ENCODE results near the gene PCSK5. TPM values are rescaled to one million over a fixed set of nuclear protein-coding genes. Genes with fewer than 3 reads are reported as not detected.

The PCSK5 gene
- total and polyA plus RNA-seq, 4 donors: 0.58 to 3.6 (median 0.82) TPM

DNA sequence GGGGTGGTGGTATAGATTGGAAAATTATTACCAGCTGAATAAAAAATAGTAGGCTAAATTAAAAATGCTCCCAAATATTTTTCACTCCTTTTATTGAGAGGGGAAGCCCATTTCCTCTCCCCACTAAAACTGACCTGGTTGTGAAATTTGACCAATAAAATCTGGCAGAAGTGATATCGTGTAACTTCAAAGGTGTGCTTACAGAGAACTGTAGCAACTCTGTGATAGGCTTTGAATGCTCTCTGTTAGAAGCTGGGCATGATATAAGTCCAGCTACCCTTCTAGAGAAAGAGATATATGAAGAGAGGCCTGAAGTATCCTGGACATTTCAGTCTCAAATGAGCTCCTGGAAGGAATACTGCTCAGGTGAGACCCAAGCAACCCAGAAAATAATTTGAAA is 513.9 kb downstream of the PCSK5 start:
- Histone ChIP-seq H3K4me1 (ENCODE audit: control insufficient read depth in 4 of 4, insufficient read depth in 4 of 4, low read length in 3 of 4) (peaks cover 4 to 27% (median 14%) of the 10 kb centered on the region in 4 donors), H3K9ac (ENCODE audit: low read depth in 1 of 2, low read length in 2 of 2) (no peak overlapping the region), H3K9me3 (ENCODE audit: control insufficient read depth in 4 of 4, low read length in 3 of 4) (no peaks in the 10 kb centered on the region), H3K27me3 (ENCODE audit: control insufficient read depth in 4 of 4, insufficient read depth in 4 of 4, low read length in 3 of 4) (no peaks in the 10 kb centered on the region), H3K36me3 (ENCODE audit: control insufficient read depth in 4 of 4, insufficient read depth in 3 of 4, low read depth in 1 of 4, low read length in 3 of 4) (no peaks in the 10 kb centered on the region), H3K27ac (ENCODE audit: low read depth in 1 of 2, low read length in 2 of 2) (no peak overlapping the region), H3K4me3 (ENCODE audit: low read depth in 1 of 3, low read length in 3 of 3) (no peak overlapping the region)
- DNase-seq (ENCODE audit: low spot score): no peak
- 34% methylated on average over 1 of the region's 1 CpG for WGBS
- TF ChIP-seq HNF4A (conservative IDR thresholded peaks at IDR 0.05) (peak; percentile 41 to 43), JUND (IDR thresholded peaks at IDR 0.05) (no peak)

DNA sequence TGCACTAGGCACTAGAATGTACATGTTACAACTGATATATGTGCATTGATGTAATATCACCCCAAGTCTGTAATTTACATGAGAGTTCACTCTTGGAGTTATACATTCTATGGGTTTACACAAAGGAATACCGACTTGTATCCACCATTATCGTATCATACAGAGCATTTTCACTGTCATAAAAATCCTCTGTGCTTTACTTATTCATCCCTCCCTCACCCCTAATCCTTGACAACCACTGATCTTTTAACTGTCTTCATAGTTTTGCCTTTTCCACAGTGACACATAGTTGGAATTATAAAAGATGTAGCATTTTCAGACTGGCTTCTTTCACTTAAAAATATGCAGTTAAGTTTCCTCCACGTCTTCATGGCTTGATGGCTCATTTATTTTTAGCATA is 514.9 kb downstream of the PCSK5 start:
- Histone ChIP-seq H3K4me1 (ENCODE audit: control insufficient read depth in 4 of 4, insufficient read depth in 4 of 4, low read length in 3 of 4) (peaks cover 4 to 27% (median 14%) of the 10 kb centered on the region in 4 donors), H3K36me3 (ENCODE audit: control insufficient read depth in 4 of 4, insufficient read depth in 3 of 4, low read depth in 1 of 4, low read length in 3 of 4) (no peaks in the 10 kb centered on the region), H3K9ac (ENCODE audit: low read depth in 1 of 2, low read length in 2 of 2) (no peak overlapping the region), H3K27me3 (ENCODE audit: control insufficient read depth in 4 of 4, insufficient read depth in 4 of 4, low read length in 3 of 4) (no peaks in the 10 kb centered on the region), H3K27ac (ENCODE audit: low read depth in 1 of 2, low read length in 2 of 2) (no peak overlapping the region), H3K9me3 (ENCODE audit: control insufficient read depth in 4 of 4, low read length in 3 of 4) (no peaks in the 10 kb centered on the region), H3K4me3 (ENCODE audit: low read depth in 1 of 3, low read length in 3 of 3) (no peak overlapping the region)
- 85% methylated on average over 3 of the region's 3 CpGs for WGBS
- TF ChIP-seq GABPA (IDR thresholded peaks at IDR 0.05 in 1 of 2, conservative IDR thresholded peaks at IDR 0.05 in 1 of 2) (no peak), FOXA2 (IDR thresholded peaks at IDR 0.05) (no peak), HNF4A (conservative IDR thresholded peaks at IDR 0.05) (no peak), RXRA (IDR thresholded peaks at IDR 0.05) (no peak), SP1 (IDR thresholded peaks at IDR 0.05) (no peak), HNF4G (IDR thresholded peaks at IDR 0.05) (no peak), EGR1 (IDR thresholded peaks at IDR 0.05; ENCODE audit: low read depth in 2 of 2) (no peak), JUND (IDR thresholded peaks at IDR 0.05) (no peak), RAD21 (IDR thresholded peaks at IDR 0.05) (no peak)
- TF ChIP-seq, protein P1, sequence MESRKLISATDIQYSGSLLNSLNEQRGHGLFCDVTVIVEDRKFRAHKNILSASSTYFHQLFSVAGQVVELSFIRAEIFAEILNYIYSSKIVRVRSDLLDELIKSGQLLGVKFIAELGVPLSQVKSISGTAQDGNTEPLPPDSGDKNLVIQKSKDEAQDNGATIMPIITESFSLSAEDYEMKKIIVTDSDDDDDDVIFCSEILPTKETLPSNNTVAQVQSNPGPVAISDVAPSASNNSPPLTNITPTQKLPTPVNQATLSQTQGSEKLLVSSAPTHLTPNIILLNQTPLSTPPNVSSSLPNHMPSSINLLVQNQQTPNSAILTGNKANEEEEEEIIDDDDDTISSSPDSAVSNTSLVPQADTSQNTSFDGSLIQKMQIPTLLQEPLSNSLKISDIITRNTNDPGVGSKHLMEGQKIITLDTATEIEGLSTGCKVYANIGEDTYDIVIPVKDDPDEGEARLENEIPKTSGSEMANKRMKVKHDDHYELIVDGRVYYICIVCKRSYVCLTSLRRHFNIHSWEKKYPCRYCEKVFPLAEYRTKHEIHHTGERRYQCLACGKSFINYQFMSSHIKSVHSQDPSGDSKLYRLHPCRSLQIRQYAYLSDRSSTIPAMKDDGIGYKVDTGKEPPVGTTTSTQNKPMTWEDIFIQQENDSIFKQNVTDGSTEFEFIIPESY (IDR thresholded peaks at IDR 0.05): no peak
- TF ChIP-seq, protein P2, sequence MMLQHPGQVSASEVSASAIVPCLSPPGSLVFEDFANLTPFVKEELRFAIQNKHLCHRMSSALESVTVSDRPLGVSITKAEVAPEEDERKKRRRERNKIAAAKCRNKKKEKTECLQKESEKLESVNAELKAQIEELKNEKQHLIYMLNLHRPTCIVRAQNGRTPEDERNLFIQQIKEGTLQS (IDR thresholded peaks at IDR 0.05): no peak
- TF ChIP-seq, protein P3, sequence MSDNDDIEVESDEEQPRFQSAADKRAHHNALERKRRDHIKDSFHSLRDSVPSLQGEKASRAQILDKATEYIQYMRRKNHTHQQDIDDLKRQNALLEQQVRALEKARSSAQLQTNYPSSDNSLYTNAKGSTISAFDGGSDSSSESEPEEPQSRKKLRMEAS (IDR thresholded peaks at IDR 0.05): no peak
- DNase-seq (ENCODE audit: low spot score): no peak

DNA sequence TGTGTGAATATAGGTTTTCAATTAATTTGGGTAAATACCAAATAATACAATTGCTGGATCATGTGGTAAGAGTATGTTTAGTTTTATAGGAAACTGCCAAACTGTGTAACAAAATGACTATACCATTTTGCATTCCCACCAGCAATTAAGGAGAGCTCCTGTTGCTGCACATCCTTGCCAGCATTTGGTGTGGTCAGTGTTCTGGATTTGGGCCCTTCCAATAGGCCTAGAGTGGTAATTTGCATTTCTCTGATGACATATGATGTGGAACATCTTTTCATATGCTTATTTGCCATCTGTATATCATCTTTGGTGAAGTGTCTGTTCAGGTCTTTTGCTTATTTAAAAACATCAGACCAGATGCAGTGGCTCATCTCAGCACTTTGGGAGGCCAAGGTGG is 515.4 kb downstream of the PCSK5 start:
- Histone ChIP-seq H3K9ac (ENCODE audit: low read depth in 1 of 2, low read length in 2 of 2) (no peak overlapping the region), H3K36me3 (ENCODE audit: control insufficient read depth in 4 of 4, insufficient read depth in 3 of 4, low read depth in 1 of 4, low read length in 3 of 4) (no peaks in the 10 kb centered on the region), H3K27ac (ENCODE audit: low read depth in 1 of 2, low read length in 2 of 2) (no peak overlapping the region), H3K4me3 (ENCODE audit: low read depth in 1 of 3, low read length in 3 of 3) (no peak overlapping the region), H3K27me3 (ENCODE audit: control insufficient read depth in 4 of 4, insufficient read depth in 4 of 4, low read length in 3 of 4) (no peaks in the 10 kb centered on the region), H3K4me1 (ENCODE audit: control insufficient read depth in 4 of 4, insufficient read depth in 4 of 4, low read length in 3 of 4) (peaks cover 4 to 27% (median 14%) of the 10 kb centered on the region in 4 donors), H3K9me3 (ENCODE audit: control insufficient read depth in 4 of 4, low read length in 3 of 4) (no peaks in the 10 kb centered on the region)
- no peak for DNase-seq (ENCODE audit: low spot score)
- TF ChIP-seq TAF1 (conservative IDR thresholded peaks at IDR 0.05) (no peak), EGR1 (IDR thresholded peaks at IDR 0.05; ENCODE audit: low read depth in 2 of 2) (no peak), YY1 (IDR thresholded peaks at IDR 0.05) (no peak), RXRA (IDR thresholded peaks at IDR 0.05) (no peak), NR2F2 (IDR thresholded peaks at IDR 0.05) (no peak), HNF4A (conservative IDR thresholded peaks at IDR 0.05) (no peak), FOXA2 (IDR thresholded peaks at IDR 0.05) (no peak), SP1 (IDR thresholded peaks at IDR 0.05) (no peak), JUND (IDR thresholded peaks at IDR 0.05) (no peak), FOXA1 (IDR thresholded peaks at IDR 0.05) (no peak), GABPA (IDR thresholded peaks at IDR 0.05 in 1 of 2, conservative IDR thresholded peaks at IDR 0.05 in 1 of 2) (no peak), HNF4G (IDR thresholded peaks at IDR 0.05) (no peak), RAD21 (IDR thresholded peaks at IDR 0.05) (no peak)
- TF ChIP-seq, protein P2 (IDR thresholded peaks at IDR 0.05): no peak
- TF ChIP-seq, protein P4, sequence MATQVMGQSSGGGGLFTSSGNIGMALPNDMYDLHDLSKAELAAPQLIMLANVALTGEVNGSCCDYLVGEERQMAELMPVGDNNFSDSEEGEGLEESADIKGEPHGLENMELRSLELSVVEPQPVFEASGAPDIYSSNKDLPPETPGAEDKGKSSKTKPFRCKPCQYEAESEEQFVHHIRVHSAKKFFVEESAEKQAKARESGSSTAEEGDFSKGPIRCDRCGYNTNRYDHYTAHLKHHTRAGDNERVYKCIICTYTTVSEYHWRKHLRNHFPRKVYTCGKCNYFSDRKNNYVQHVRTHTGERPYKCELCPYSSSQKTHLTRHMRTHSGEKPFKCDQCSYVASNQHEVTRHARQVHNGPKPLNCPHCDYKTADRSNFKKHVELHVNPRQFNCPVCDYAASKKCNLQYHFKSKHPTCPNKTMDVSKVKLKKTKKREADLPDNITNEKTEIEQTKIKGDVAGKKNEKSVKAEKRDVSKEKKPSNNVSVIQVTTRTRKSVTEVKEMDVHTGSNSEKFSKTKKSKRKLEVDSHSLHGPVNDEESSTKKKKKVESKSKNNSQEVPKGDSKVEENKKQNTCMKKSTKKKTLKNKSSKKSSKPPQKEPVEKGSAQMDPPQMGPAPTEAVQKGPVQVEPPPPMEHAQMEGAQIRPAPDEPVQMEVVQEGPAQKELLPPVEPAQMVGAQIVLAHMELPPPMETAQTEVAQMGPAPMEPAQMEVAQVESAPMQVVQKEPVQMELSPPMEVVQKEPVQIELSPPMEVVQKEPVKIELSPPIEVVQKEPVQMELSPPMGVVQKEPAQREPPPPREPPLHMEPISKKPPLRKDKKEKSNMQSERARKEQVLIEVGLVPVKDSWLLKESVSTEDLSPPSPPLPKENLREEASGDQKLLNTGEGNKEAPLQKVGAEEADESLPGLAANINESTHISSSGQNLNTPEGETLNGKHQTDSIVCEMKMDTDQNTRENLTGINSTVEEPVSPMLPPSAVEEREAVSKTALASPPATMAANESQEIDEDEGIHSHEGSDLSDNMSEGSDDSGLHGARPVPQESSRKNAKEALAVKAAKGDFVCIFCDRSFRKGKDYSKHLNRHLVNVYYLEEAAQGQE (IDR thresholded peaks at IDR 0.05): no peak
- TF ChIP-seq, protein P5, sequence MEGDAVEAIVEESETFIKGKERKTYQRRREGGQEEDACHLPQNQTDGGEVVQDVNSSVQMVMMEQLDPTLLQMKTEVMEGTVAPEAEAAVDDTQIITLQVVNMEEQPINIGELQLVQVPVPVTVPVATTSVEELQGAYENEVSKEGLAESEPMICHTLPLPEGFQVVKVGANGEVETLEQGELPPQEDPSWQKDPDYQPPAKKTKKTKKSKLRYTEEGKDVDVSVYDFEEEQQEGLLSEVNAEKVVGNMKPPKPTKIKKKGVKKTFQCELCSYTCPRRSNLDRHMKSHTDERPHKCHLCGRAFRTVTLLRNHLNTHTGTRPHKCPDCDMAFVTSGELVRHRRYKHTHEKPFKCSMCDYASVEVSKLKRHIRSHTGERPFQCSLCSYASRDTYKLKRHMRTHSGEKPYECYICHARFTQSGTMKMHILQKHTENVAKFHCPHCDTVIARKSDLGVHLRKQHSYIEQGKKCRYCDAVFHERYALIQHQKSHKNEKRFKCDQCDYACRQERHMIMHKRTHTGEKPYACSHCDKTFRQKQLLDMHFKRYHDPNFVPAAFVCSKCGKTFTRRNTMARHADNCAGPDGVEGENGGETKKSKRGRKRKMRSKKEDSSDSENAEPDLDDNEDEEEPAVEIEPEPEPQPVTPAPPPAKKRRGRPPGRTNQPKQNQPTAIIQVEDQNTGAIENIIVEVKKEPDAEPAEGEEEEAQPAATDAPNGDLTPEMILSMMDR (IDR thresholded peaks at IDR 0.05; ENCODE audit: low read depth, low read length, missing input control): no peak
- TF ChIP-seq, protein P3 (IDR thresholded peaks at IDR 0.05): no peak
